HepG2 (cell line): ENCODE data around the gene KNG1. TPM values are rescaled to one million over a fixed set of nuclear protein-coding genes. Genes with fewer than 3 reads are reported as not detected.

Experiments used
- ARID3A ChIP-seq: IDR thresholded peaks from 2 replicates; pipeline ENCODE4 v1.6.1; 2012; ENCODE audit warnings: low read depth, low read length, improper control_type of control experiment
- BCL3 ChIP-seq: sonication (generic); formaldehyde crosslinking; IDR thresholded peaks from 2 replicates; pipeline ENCODE4 v1.5.1; 2020; ENCODE audit warnings: mild to moderate bottlenecking, missing genetic modification reagents, moderate library complexity
- EEA1 ChIP-seq: sonication (generic); formaldehyde crosslinking; IDR thresholded peaks from 2 replicates; pipeline ENCODE4 v1.5.1; 2020; ENCODE audit warnings: mild to moderate bottlenecking, missing genetic modification reagents, borderline replicate concordance
- HDAC1 ChIP-seq: sonication (generic); formaldehyde crosslinking; IDR thresholded peaks from 2 replicates; pipeline ENCODE4 v1.5.1; 2020; ENCODE audit warnings: mild to moderate bottlenecking, missing genetic modification reagents
- HMGA1 ChIP-seq: sonication (generic); formaldehyde crosslinking; conservative IDR thresholded peaks from 2 replicates; pipeline ENCODE4 v1.4.0; 2020; ENCODE audit warnings: missing genetic modification reagents
- KLF9 ChIP-seq: IDR thresholded peaks from 2 replicates; pipeline ENCODE4 v1.6.1; 2016; ENCODE audit warnings: low read depth
- MTA1 ChIP-seq: sonication (generic); formaldehyde crosslinking; IDR thresholded peaks from 2 replicates; pipeline ENCODE4 v1.4.0; 2020; ENCODE audit warnings: missing genetic modification reagents, mild to moderate bottlenecking, borderline replicate concordance
- NFRKB ChIP-seq: fragments of 450-650 bp; IDR thresholded peaks from 2 replicates; pipeline ENCODE4 v1.6.1; 2017
- PCBP1 ChIP-seq: fragments of 200-400 bp; formaldehyde crosslinking; IDR thresholded peaks from 2 replicates; pipeline ENCODE4 v1.6.1; 2017; ENCODE audit warnings: mild to moderate bottlenecking, low read depth, low read length, borderline replicate concordance
- RAD51 ChIP-seq: fragments of 450-650 bp; IDR thresholded peaks from 2 replicates; pipeline ENCODE4 v1.6.1; 2016; ENCODE audit warnings: borderline replicate concordance
- STAT5B ChIP-seq: sonication (generic); formaldehyde crosslinking; IDR thresholded peaks from 2 replicates; pipeline ENCODE4 v1.4.0; 2020; ENCODE audit warnings: missing genetic modification reagents
- SYNCRIP ChIP-seq: fragments of 200-400 bp; formaldehyde crosslinking; IDR thresholded peaks from 2 replicates; pipeline ENCODE4 v1.6.1; 2018; ENCODE audit warnings: mild to moderate bottlenecking, low read depth, low read length; ENCODE audit not compliant: insufficient read depth
- ZMYM3 ChIP-seq: sonication (generic); formaldehyde crosslinking; IDR thresholded peaks from 2 replicates; pipeline ENCODE4 v1.5.1; 2020; ENCODE audit warnings: mild to moderate bottlenecking, missing genetic modification reagents
- ZNF510 ChIP-seq: sonication (generic); formaldehyde crosslinking; IDR thresholded peaks from 2 replicates; pipeline ENCODE4 v1.4.0; 2020; ENCODE audit warnings: low read depth, mild to moderate bottlenecking, missing genetic modification reagents
- ZNF577 ChIP-seq: sonication (generic); formaldehyde crosslinking; IDR thresholded peaks from 2 replicates; pipeline ENCODE4 v1.4.0; 2020; ENCODE audit warnings: mild to moderate bottlenecking, low read depth, missing genetic modification reagents, borderline replicate concordance
- ZNF841 ChIP-seq: sonication (generic); formaldehyde crosslinking; IDR thresholded peaks from 2 replicates; pipeline ENCODE4 v1.8.1; 2023; ENCODE audit warnings: missing genetic modification reagents, borderline replicate concordance
- ZNF883 ChIP-seq: sonication (generic); formaldehyde crosslinking; IDR thresholded peaks from 2 replicates; pipeline ENCODE4 v1.5.1; 2020; ENCODE audit warnings: mild to moderate bottlenecking, missing genetic modification reagents; ENCODE audit errors: not compliant biosample characterization
- ZSCAN30 ChIP-seq: sonication (generic); formaldehyde crosslinking; IDR thresholded peaks from 2 replicates; pipeline ENCODE4 v1.5.0; 2020; ENCODE audit warnings: mild to moderate bottlenecking, missing genetic modification reagents
- polyA plus RNA-seq, 8 experiments: library from polyadenylated mRNA; depleted of rRNA in 3 of 8; stranded (reverse) in 7 of 8; unstranded in 1 of 8; fragments of >200 nt; fragmentation: Illumina TruSeq in 4 of 8; extraction: Trizol in 4 of 8; gene quantifications; 2 replicates each; pipeline versions ENCODE4 v1.2.1 to v1.2.3, GENCODE V29; 2011 to 2016; ENCODE audit warnings: low read depth in 4 of 8, missing spikeins in 1 of 8, mixed read lengths in 1 of 8; ENCODE audit not compliant: insufficient read depth in 1 of 8
- total RNA-seq, 5 experiments: library from RNA; depleted of rRNA; stranded (reverse); fragments of >200 nt; fragmentation: Illumina TruSeq; extraction: Trizol; gene quantifications; 2 replicates each; pipeline ENCODE4 v1.2.3, GENCODE V29; 2016; ENCODE audit warnings: low read depth in 1 of 5
- TF ChIP-seq, protein P1 (sequence below): sonication (generic); formaldehyde crosslinking; IDR thresholded peaks from 2 replicates; pipeline ENCODE4 v1.4.0; 2020; ENCODE audit warnings: mild to moderate bottlenecking, missing genetic modification reagents
- TF ChIP-seq, protein P2 (sequence below): sonication (generic); formaldehyde crosslinking; IDR thresholded peaks from 2 replicates; pipeline ENCODE4 v1.4.0; 2020; ENCODE audit warnings: missing genetic modification reagents, low read depth, mild to moderate bottlenecking, borderline replicate concordance
- TF ChIP-seq, protein P3 (sequence below): sonication (generic); formaldehyde crosslinking; IDR thresholded peaks from 2 replicates; pipeline ENCODE4 v1.4.0; 2020; ENCODE audit warnings: missing genetic modification reagents

Gene KNG1
- total and polyA plus RNA-seq, 2 of the 13 experiments (the other 11 are each of a cell fraction or from before 2014, with no cell fraction given): 6.5 to 7.0 TPM

GRCh38 chr3:186783731-186784515, 66.8 kb downstream of the KNG1 start (continued):
- TF ChIP-seq BCL3 (CRISPR knock-in tag): no peak
- TF ChIP-seq MTA1 (CRISPR knock-in tag): peak; percentile 52; the same call in 1 of the 2 replicates
- TF ChIP-seq, protein P1, sequence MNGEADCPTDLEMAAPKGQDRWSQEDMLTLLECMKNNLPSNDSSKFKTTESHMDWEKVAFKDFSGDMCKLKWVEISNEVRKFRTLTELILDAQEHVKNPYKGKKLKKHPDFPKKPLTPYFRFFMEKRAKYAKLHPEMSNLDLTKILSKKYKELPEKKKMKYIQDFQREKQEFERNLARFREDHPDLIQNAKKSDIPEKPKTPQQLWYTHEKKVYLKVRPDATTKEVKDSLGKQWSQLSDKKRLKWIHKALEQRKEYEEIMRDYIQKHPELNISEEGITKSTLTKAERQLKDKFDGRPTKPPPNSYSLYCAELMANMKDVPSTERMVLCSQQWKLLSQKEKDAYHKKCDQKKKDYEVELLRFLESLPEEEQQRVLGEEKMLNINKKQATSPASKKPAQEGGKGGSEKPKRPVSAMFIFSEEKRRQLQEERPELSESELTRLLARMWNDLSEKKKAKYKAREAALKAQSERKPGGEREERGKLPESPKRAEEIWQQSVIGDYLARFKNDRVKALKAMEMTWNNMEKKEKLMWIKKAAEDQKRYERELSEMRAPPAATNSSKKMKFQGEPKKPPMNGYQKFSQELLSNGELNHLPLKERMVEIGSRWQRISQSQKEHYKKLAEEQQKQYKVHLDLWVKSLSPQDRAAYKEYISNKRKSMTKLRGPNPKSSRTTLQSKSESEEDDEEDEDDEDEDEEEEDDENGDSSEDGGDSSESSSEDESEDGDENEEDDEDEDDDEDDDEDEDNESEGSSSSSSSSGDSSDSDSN (CRISPR knock-in tag): peak; percentile 74
- peak; percentile 6 for TF ChIP-seq ZNF883
- no peak for TF ChIP-seq SYNCRIP
- TF ChIP-seq ZNF841 (CRISPR knock-in tag): 0 out of 2 replicates have a peak, but pooled peaks have one; percentile 40
- TF ChIP-seq ZSCAN30 (CRISPR knock-in tag): no peak
- TF ChIP-seq, protein P2, sequence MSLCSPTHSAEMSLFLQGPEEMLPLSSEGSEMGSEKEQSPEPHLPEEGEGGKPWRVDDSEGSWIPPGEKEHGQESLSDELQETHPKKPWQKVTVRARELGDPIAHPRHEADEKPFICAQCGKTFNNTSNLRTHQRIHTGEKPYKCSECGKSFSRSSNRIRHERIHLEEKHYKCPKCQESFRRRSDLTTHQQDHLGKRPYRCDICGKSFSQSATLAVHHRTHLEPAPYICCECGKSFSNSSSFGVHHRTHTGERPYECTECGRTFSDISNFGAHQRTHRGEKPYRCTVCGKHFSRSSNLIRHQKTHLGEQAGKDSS (CRISPR knock-in tag): peak; percentile 60; the same call in 1 of the 2 replicates
- TF ChIP-seq PCBP1: no peak
- no peak for TF ChIP-seq STAT5B
- no peak for TF ChIP-seq RAD51
- TF ChIP-seq, protein P3, sequence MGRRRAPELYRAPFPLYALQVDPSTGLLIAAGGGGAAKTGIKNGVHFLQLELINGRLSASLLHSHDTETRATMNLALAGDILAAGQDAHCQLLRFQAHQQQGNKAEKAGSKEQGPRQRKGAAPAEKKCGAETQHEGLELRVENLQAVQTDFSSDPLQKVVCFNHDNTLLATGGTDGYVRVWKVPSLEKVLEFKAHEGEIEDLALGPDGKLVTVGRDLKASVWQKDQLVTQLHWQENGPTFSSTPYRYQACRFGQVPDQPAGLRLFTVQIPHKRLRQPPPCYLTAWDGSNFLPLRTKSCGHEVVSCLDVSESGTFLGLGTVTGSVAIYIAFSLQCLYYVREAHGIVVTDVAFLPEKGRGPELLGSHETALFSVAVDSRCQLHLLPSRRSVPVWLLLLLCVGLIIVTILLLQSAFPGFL (CRISPR knock-in tag): no peak
- no peak for TF ChIP-seq NFRKB
- TF ChIP-seq EEA1 (CRISPR knock-in tag): no peak
- TF ChIP-seq HDAC1 (CRISPR knock-in tag): no peak; the same call in 1 of the 2 replicates
- TF ChIP-seq KLF9 (CRISPR knock-in tag): no peak
- TF ChIP-seq ZNF577 (CRISPR knock-in tag): no peak
- no peak for TF ChIP-seq ZMYM3
- TF ChIP-seq ZNF510 (CRISPR knock-in tag): no peak
- no peak for TF ChIP-seq HMGA1 (CRISPR knock-in tag)
- no peak for TF ChIP-seq ARID3A
